NCI-H748 (cell line): ENCODE data around the gene UVSSA.
"Not testable (repeated sequence)": the region's sequence is repeated elsewhere in the genome, so short reads cannot be mapped to it uniquely, and the experiment has no call there.

ENCODE experiments used
- DNase-seq: peaks from one replicate; lab custom pipeline; 2025; ENCODE audit not compliant: unreplicated experiment; lab: John Stamatoyannopoulos, UW

The UVSSA gene

GRCh38 chr4:1415681-1415981 lies 68.6 kb downstream of the UVSSA start:
- DNase-seq: no peak

DNA sequence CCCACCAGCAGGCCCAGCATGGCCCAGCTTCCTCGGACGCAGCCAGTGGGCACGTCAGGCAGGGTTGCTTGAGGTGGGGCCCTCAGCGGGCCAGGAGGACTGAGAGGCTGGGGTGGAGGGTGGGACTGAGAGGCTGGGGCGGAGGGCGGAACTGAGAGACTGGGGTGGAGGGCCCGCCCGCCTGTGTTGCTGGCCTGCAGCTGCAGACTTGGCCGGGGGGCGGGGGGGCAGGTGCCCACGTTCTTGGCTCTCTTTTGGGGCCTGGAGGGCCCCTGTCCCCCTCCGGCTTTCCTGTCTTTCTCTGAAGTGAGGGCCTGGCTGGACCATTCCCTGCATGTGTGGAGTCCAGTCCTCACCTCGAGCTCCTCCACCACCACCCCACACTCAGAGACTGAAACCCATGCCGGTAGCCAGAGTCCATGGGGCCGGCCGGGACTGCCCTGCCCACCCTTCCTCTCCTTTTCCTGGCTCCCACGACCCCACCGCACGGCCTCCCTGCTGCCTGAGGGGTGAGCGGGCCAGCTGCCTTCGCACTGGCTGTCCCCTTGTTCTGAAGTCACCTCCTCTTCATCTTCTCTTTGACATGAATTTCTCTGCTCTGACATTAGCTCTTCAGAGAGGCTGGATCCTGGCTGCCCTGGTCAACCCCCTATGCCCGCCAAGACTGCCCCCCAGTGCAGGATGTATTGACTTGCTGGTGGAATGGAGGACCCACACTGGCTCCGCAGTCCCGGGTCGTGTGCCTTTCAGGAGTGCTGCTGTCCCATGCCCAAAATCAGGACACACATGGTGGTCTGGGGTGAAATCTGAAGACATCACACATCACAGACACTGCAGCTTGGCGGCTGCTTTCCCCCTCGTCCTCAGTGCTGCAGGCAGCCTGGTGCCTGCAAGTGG lies 69.3 kb downstream of the UVSSA start:
- no peak for DNase-seq

- DNase-seq: no peak
These were observed 69.9 kb downstream of the UVSSA start for GRCh38 chr4:1416948-1417260.

- no peak for DNase-seq
These were observed 70.7 kb downstream of the UVSSA start for GRCh38 chr4:1417522-1418390.

- DNase-seq: no peak
These were observed 71.7 kb downstream of the UVSSA start for GRCh38 chr4:1418494-1419285.

DNA sequence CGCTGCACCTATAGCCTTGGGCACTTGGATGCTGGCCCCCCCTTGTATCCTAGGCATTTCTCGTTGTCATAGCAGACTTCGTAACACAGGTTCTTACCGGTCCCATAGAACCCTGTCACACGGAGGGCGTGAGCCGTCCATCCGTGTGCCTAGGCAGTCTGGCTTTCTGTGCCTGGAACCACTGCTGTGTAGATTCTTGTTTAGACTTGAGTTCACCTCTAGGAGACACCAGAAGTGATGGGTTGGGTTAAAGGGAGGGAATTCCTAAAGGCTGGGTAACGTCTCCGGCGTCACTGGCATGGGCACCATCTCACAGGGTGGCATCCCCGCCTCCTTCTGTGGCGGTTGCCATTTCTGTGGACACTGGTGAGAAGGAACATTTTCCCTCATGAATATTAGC lies 72.7 kb downstream of the UVSSA start:
- DNase-seq: no peak

DNA sequence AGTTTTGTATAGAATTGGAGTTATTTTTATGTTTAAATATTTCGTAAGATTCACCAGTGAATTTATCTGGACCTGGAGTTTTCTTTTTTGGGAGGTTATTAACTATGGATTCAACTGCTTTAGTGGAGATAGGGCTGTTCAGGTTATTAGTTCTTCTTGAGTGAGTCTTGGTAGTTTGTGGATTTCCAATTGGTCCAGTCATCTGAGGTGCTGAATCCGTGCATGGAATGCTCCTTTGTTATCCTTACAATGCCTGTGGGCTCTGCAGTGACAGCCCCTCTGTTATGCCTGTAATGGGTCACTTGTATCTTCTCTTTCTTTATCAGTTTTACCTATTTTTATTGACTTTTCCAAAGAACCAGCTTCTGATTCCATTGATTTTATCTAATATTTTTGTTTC lies 74.6 kb downstream of the UVSSA start:
- DNase-seq: no peak

DNA sequence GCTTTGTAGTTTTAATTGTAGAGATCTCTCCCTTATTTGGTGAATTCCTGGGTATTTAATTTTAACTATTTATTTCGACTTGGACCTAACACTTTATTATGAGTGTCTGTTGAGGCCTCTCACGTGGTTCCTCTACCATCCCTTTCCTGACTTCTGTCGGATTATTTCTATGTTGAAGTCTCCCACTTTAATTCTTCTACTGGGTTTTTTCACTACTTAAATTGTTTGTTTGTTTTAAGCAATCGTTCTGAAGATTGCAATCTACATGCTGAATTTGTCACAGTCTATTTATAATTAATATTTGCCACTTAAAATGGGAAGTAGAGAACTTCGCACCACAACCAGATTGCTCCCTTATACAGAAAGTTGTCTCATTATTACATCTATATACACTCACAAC lies 80.0 kb downstream of the UVSSA start:
- no peak for DNase-seq

DNA sequence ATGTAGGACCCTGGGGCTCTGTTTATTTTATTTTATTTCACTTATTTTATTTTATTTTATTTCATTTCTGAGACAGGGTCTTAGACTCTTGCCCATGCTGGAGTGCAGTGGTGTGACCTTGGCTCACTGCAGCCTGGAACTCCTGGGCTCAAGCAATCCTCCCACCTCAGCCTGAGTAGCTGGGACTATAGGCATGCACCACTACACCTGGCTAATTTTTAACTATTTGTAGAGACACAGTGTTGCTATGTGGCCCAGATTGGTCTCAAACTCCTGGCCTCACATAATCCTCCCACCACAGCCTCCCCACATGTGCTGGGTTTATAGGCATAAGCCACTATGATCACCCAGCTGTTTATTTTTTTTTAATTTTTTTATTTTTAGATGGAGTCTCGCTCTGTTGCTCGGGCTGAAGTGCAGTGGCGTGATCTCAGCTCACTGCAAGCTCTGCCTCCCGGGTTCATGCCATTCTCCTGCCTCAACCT lies 96.7 kb downstream of the UVSSA start:
- not testable (repeated sequence) for DNase-seq
